Panc1 (cell line): ENCODE results near the gene DEDD2. TPM values are rescaled to one million over a fixed set of nuclear protein-coding genes. Genes with fewer than 3 reads are reported as not detected.

Source experiments
- ATAC-seq: fragments of 200-7000 bp; cut with Tn5 transposase; 2 replicates; pipeline ENCODE4 v1.9.1; 2020; ENCODE audit warnings: mild to moderate bottlenecking, moderate library complexity
- BruUV-seq: library from RNA; stranded (reverse); fragments of 400-500 nt; replicated peaks from 2 replicates; lab custom pipeline; 2021; lab: Mats Ljungman, UMichigan
- CTCF ChIA-PET: fragments of 300-600 bp; sonication (Branson Sonifier 250); formaldehyde crosslinking; loops from one replicate; lab custom pipeline; 2022; ENCODE audit warnings: antibody characterized with exemption; lab: Charles Lee
- POLR2A ChIA-PET: fragments of 300-600 bp; sonication (Branson Sonifier 250); formaldehyde crosslinking; loops from one replicate; lab custom pipeline; 2022; ENCODE audit warnings: antibody characterized with exemption; lab: Charles Lee
- DNase-seq: peaks from one replicate; pipeline ENCODE4 v3.0.0-alpha.2; 2010; ENCODE audit warnings: low read depth, low spot score
- H3K27ac ChIP-seq: 2 replicates; pipeline ENCODE4 v1.5.1; 2011; ENCODE audit warnings: mild to moderate bottlenecking, low read length, inconsistent platforms
- H3K27me3 ChIP-seq: fragments of 200-500 bp; sonication (Bioruptor generic); 2 replicates; pipeline ENCODE4 v1.6.0; 2014; ENCODE audit warnings: low read length, inconsistent platforms; ENCODE audit not compliant: control insufficient read depth, insufficient read depth
- H3K36me3 ChIP-seq: fragments of 200-500 bp; sonication (Bioruptor generic); 2 replicates; pipeline ENCODE4 v1.5.1; 2014; ENCODE audit warnings: inconsistent platforms, mild to moderate bottlenecking, low read length, moderate library complexity; ENCODE audit not compliant: control insufficient read depth, insufficient read depth
- H3K4me1 ChIP-seq: 2 replicates; pipeline ENCODE4 v1.5.1; 2011; ENCODE audit warnings: inconsistent platforms, mild to moderate bottlenecking, low read length, moderate library complexity; ENCODE audit not compliant: control insufficient read depth, insufficient read depth
- H3K4me3 ChIP-seq, 2 experiments: 2 replicates each; pipeline ENCODE4 v1.5.1; 2011 to 2012; ENCODE audit warnings: low read depth in 2 of 2, low read length in 2 of 2, mild to moderate bottlenecking in 2 of 2, inconsistent platforms in 1 of 2, moderate library complexity in 1 of 2
- H3K9me3 ChIP-seq: fragments of 200-500 bp; sonication (Bioruptor generic); 2 replicates; pipeline ENCODE4 v1.5.1; 2014; ENCODE audit warnings: low read depth, mild to moderate bottlenecking, inconsistent platforms, low read length, moderate library complexity; ENCODE audit not compliant: control insufficient read depth, insufficient read depth
- POLR2AphosphoS5 ChIP-seq: IDR thresholded peaks from 2 replicates; pipeline ENCODE4 v1.6.1; 2012; ENCODE audit warnings: mild to moderate bottlenecking, low read depth, low read length, moderate library complexity
- REST ChIP-seq, 2 experiments: IDR thresholded peaks; 2 replicates each; pipeline ENCODE4 v1.6.1; 2011 to 2012; ENCODE audit warnings: low read depth in 2 of 2, control low read depth in 1 of 2, low read length in 1 of 2, mild to moderate bottlenecking in 1 of 2, moderate library complexity in 1 of 2; ENCODE audit not compliant: insufficient read depth in 1 of 2
- SIN3A ChIP-seq: IDR thresholded peaks from 2 replicates; pipeline ENCODE4 v1.6.1; 2012; ENCODE audit warnings: low read depth, mild to moderate bottlenecking, low read length, moderate library complexity, borderline replicate concordance; ENCODE audit not compliant: insufficient read depth
- TCF7L2 ChIP-seq: IDR thresholded peaks from 2 replicates; pipeline ENCODE4 v1.6.1; 2011; ENCODE audit warnings: mild to moderate bottlenecking, low read depth, low read length, inconsistent platforms
- in situ Hi-C: cut with HindIII; loops from 2 replicates; pipeline ENCODE4 v1.10.0; 2016; ENCODE audit warnings: low sequenced_read_pairs, low pct_unique_long_range_greater_than_20kb
- intact Hi-C: fragments of 100-400 bp; cut with micrococcal nuclease; formaldehyde crosslinking; loops from one replicate; pipeline ENCODE4 v1.10.0; 2022; ENCODE audit not compliant: unreplicated experiment
- total RNA-seq: library from RNA; stranded (reverse); gene quantifications from one replicate; pipeline ENCODE4 v1.2.1, GENCODE V29; 2021; ENCODE audit not compliant: unreplicated experiment
- TF ChIP-seq, protein P1 (sequence below): fragments of 450-650 bp; IDR thresholded peaks from 2 replicates; pipeline ENCODE4 v1.5.1; 2017; ENCODE audit warnings: mild to moderate bottlenecking

The DEDD2 gene
- total RNA-seq, 1 experiment from 2014 or later: 13.2 TPM

DNA sequence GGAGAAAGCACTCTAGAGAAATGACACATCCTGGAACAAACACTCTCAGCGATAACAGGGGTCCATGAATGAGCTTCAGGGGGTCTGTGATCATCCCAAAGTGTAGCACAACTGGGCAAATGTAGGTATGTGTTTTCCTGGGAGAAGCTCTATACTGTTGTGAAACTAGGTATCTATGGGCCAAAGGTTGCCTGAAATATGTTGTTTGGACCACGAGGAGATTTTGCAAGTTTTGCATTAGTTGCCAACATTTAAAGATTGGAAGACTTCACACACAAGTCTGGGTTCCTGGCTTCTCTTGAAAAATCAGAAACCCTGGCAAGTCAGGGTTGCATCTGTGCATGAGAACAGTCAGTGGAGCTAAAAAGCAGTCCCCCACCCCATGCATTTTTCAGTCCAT is 58.6 kb downstream of the DEDD2 start:
- Histone ChIP-seq H3K9me3 (no peaks in the 10 kb centered on the region), H3K27ac (no peak overlapping the region), H3K27me3 (no peaks in the 10 kb centered on the region), H3K4me3 (no peak overlapping the region), H3K36me3 (no peaks in the 10 kb centered on the region), H3K4me1 (no peaks in the 10 kb centered on the region)
- TF ChIP-seq TCF7L2 (no peak), POLR2AphosphoS5 (no peak), REST (IDR thresholded peaks at IDR 0.05; ENCODE audit: insufficient read depth in 1 of 2, low read depth in 2 of 2, low read length in 1 of 2) (no peak), SIN3A (no peak)
- TF ChIP-seq, protein P1, sequence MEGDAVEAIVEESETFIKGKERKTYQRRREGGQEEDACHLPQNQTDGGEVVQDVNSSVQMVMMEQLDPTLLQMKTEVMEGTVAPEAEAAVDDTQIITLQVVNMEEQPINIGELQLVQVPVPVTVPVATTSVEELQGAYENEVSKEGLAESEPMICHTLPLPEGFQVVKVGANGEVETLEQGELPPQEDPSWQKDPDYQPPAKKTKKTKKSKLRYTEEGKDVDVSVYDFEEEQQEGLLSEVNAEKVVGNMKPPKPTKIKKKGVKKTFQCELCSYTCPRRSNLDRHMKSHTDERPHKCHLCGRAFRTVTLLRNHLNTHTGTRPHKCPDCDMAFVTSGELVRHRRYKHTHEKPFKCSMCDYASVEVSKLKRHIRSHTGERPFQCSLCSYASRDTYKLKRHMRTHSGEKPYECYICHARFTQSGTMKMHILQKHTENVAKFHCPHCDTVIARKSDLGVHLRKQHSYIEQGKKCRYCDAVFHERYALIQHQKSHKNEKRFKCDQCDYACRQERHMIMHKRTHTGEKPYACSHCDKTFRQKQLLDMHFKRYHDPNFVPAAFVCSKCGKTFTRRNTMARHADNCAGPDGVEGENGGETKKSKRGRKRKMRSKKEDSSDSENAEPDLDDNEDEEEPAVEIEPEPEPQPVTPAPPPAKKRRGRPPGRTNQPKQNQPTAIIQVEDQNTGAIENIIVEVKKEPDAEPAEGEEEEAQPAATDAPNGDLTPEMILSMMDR: no peak
- BruUV-seq: no TSS peak
- CTCF ChIA-PET: no interaction called here
- POLR2A ChIA-PET: no interaction called here
- intact Hi-C loops (no loop called here), in situ Hi-C loops (no loop called here)
- no peak for ATAC-seq
- DNase-seq: no peak

DNA sequence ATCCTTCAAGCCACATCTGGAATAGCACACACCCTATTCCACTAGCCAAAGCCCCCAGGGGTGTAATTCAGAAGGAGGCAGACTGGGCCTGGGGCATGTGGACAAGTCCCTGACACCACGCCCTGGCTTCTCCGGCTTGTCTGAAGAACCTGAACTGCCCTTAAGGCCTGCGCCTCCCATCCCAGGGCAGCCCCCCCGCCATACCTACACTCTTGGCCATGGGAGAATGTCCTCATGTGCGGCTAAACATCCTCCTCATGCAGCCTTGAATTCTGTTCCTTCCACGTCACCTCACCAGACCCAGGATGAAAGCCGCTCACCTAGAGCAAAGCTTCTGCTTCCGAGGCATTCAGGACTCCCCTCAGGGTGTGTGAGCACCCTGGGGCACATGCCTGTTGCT is 60.9 kb downstream of the DEDD2 start:
- Histone ChIP-seq H3K4me1 (no peaks in the 10 kb centered on the region), H3K4me3 (no peak overlapping the region), H3K9me3 (no peaks in the 10 kb centered on the region), H3K36me3 (no peaks in the 10 kb centered on the region), H3K27ac (no peak overlapping the region), H3K27me3 (no peaks in the 10 kb centered on the region)
- no peak for ATAC-seq
- DNase-seq: no peak
- CTCF ChIA-PET: no interaction called here
- no TSS peak for BruUV-seq
- intact Hi-C loops (no loop called here), in situ Hi-C loops (no loop called here)
- TF ChIP-seq POLR2AphosphoS5 (no peak), TCF7L2 (no peak), SIN3A (no peak), REST (IDR thresholded peaks at IDR 0.05; ENCODE audit: insufficient read depth in 1 of 2, low read depth in 2 of 2, low read length in 1 of 2) (no peak)
- TF ChIP-seq, protein P1: no peak
- POLR2A ChIA-PET: no interaction called here
